ENCODE results near the gene TUBB2A. TPM values are rescaled to one million over a fixed set of nuclear protein-coding genes. Genes with fewer than 3 reads are reported as not detected.
"Not testable (repeated sequence)": the region's sequence is repeated elsewhere in the genome, so short reads cannot be mapped to it uniquely, and the experiment has no call there.

Gene TUBB2A
- total RNA-seq, 1 donor, result 45.5 TPM

- no peak for DNase-seq (ENCODE audit: low read depth)
- no peak for TF ChIP-seq CTCF (IDR thresholded peaks at IDR 0.05; ENCODE audit: insufficient read depth, low read length)
- H3K4me3 ChIP-seq (ENCODE audit: low read depth, low read length), result no peak overlapping the region
Measured at GRCh38 chr6:3140201-3140600, 17.1 kb downstream of the TUBB2A start.

- H3K4me3 ChIP-seq (ENCODE audit: low read depth, low read length), result no peak overlapping the region
- no peak for TF ChIP-seq CTCF (IDR thresholded peaks at IDR 0.05; ENCODE audit: insufficient read depth, low read length)
- DNase-seq (ENCODE audit: low read depth), result no peak
Measured at GRCh38 chr6:3139090-3139903, 18.0 kb downstream of the TUBB2A start.

GRCh38 chr6:3138341-3138740 lies 19.0 kb downstream of the TUBB2A start:
- peak; percentile 41 for DNase-seq (ENCODE audit: low read depth)
- H3K4me3 ChIP-seq (ENCODE audit: low read depth, low read length), result no peak overlapping the region
- no peak for TF ChIP-seq CTCF (IDR thresholded peaks at IDR 0.05; ENCODE audit: insufficient read depth, low read length)

GRCh38 chr6:3137873-3138272 lies 19.5 kb downstream of the TUBB2A start:
- not testable (repeated sequence) for H3K4me3 ChIP-seq (ENCODE audit: low read depth, low read length); DNase-seq (ENCODE audit: low read depth)

- TF ChIP-seq CTCF (IDR thresholded peaks at IDR 0.05; ENCODE audit: insufficient read depth, low read length), result no peak
- DNase-seq (ENCODE audit: low read depth), result no peak
- H3K4me3 ChIP-seq (ENCODE audit: low read depth, low read length), result no peak overlapping the region
Measured at GRCh38 chr6:3137057-3137777, 20.1 kb downstream of the TUBB2A start.

GRCh38 chr6:3136292-3137011 lies 20.9 kb downstream of the TUBB2A start:
- no peak for TF ChIP-seq CTCF (IDR thresholded peaks at IDR 0.05; ENCODE audit: insufficient read depth, low read length)
- H3K4me3 ChIP-seq (ENCODE audit: low read depth, low read length), result no peak overlapping the region
- no peak for DNase-seq (ENCODE audit: low read depth)

Measured in fibroblast of the aortic adventitia (primary cell).